ENCODE results near the gene DDO.

- TF ChIP-seq CTCF (IDR thresholded peaks at IDR 0.05) (no peak), POLR2A (IDR thresholded peaks at IDR 0.05) (no peak)
These were observed at the start of gene DDO for GRCh38 chr6:110415086-110415916.
